ENCODE data around the gene MRPS7.

Gene MRPS7

DNA sequence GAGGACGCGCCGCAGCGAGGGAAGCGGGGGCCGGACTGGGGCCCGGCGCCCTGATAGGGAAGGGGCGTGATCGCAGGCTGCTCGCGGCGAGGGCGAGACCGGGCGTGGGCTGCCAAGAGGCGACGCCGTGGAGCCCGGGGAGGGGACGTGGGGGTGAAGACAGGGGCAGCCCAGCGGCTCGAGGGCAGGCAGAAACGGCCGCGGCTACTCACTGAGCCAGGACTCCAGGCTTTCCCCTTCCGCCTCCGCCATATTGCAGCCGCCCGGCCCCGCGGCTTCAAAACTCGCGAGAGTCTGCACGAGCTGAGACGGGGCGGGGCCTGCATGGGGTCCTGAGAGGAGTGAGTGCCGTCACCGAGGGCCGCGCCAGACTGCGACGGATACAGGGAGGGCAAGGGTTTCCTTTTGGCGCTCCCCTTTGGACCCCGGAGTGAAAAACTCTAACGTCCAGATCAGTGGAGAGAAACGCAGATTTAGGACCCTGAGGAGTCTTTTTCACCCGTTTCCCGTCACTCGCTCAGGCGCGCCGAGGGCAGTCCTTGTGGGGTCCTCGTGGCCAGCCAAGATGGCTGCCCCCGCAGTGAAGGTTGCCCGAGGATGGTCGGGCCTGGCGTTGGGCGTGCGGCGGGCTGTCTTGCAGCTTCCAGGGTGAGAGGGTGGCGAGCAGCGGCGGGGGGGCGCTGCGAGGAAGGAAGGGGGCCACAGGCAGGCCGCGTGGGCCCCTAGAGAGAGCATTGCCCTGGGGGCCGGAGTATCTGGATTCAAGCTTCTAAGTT, at the start of gene MRPS7, which contains the start of gene GGA3:
TSS of gene MRPS7 (plus strand) at position 544 of the 776 bp plus-strand sequence. CDS start at position 566, 22 bp downstream.
TSS of gene GGA3 (minus strand) at position 271 of the 776 bp plus-strand sequence. CDS start at position 252, 19 bp downstream.
- DNase-seq (ENCODE audit: low spot score) = peak; percentile 99

DNA sequence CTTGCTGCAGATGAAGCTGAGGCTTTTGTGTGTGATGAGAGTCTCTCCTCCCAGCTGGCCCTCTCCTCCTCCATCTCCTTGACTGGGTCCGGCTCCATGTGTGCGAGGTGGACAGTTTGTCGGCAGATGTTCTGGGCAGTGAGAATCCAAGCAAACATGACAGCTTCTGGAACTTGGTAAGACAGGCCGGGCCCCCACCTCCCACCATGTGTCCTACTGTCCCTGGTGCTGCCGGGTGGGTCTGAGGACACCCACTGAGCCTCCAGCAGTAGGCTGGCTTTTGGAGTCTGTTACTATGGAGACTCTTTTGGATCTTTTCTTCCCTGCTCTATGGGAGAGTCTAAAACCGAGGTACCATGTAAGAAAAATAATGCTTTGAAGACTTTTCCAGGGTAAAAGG, 43.5 kb upstream of the MRPS7 start:
- DNase-seq (ENCODE audit: low spot score) = no peak

DNA sequence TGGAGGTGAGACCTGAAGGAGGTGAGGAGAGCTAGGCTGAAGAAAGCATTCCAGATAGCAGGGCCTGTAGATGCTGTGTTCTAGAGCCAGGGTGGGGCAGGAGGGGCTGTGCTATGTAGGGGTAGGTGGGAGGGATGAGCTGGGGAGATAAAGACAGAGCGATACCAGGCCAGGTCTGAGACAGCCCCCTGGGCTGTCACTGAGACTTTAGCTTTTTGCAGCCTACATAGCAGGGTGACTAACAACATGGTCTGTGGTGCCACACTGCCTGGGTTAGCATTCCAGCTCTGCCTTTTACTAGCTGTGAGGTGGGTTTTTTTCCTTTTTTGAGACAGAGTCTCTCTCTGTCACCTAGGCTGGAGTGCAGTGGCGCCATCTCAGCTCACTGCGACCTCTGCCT, 41.9 kb upstream of the MRPS7 start:
- no peak for DNase-seq (ENCODE audit: low spot score)

DNA sequence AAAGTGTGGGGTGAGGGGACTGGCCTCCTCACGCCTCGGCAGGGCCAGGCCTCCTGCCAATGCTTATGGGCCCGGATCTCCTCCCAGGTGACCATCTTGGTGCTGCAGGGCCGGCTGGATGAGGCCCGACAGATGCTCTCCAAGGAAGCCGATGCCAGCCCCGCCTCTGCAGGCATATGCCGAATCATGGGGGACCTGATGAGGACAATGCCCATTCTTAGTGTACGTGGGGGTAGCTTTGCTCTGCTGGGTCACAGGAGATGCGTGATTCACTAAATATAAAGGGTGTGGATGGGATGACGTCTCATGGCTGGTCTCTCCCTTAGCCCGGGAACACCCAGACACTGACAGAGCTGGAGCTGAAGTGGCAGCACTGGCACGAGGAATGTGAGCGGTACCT, 36.7 kb upstream of the MRPS7 start:
- DNase-seq (ENCODE audit: low spot score) = no peak

DNA sequence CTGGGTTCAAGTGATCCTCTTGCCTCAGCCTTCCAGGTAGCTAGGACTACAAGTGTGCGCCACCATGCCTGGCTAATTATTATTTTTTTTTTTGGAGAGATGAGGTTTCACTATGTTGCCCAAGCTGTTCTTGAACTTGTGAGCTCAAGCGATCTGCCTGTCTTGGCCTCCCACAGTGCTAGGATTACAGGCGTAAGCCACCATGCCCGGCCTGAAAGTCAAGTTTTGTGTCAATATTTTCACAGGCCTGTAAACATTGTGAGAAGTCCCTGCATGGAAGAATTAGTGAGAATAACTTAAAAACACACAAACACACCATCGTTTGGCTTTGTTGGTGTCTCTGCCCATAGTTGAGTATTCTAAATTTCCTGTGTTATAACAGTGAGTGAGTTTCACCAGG, 34.0 kb upstream of the MRPS7 start:
- no peak for DNase-seq (ENCODE audit: low spot score)

DNA sequence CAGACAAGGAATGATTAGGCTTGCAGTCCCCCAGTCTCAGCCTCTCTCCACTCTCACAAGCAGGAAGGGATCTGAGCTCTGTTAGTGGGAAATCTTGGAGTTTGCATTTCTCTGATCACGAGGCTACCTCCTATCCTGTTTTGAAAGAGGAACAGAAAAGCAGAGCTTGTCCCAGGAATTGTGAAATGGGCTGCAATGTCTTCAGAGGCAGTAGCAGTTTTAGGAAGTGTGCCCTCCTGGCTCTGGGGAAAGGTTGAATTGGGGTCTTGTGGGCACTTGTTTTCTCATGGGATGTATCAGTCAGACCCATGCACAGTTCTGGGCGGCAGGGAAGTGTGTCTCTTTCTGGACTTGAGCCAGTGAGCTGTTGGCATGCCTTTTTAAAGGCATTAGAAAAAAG, 33.4 kb upstream of the MRPS7 start:
- DNase-seq (ENCODE audit: low spot score) = no peak

DNA sequence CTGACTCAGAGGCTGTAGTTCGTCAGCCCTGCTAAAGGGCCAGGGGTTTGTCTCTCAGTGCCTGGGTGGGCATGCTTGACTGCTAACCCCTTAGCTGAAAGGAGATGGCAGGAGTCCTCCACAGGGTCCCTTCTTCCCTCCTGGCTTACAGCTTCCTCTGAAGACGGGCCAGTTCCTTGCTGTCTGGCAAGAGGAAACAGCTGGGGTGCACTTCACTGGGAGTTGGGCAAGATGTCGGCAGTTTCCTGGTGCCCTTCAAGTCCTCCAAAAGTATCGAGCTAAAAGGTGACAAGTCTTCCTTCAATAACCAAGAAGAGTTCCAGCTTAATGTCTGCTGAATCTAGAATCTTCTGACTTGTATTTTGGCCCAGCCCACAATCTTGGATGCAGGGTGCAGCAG, 32.8 kb upstream of the MRPS7 start:
- no peak for DNase-seq (ENCODE audit: low spot score)

DNA sequence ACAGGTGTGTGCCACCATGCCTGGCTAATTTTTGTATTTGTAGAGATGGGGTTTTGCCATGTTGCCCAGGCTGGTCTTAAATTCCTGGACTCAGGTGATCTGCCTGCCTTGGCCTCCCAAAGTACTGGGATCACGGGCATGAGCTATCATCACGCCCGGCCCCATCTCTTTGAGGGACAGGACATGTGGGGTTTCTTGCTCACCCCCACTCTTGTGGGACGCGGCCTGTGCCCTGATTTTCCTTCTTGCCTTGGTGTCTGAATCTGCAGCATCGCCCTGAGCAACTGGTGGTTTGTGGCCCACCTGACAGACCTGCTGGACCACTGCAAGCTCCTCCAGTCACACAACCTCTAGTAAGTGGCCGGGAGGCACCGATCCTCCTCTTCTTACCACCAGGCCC, 30.6 kb upstream of the MRPS7 start:
- DNase-seq (ENCODE audit: low spot score) = no peak

DNA sequence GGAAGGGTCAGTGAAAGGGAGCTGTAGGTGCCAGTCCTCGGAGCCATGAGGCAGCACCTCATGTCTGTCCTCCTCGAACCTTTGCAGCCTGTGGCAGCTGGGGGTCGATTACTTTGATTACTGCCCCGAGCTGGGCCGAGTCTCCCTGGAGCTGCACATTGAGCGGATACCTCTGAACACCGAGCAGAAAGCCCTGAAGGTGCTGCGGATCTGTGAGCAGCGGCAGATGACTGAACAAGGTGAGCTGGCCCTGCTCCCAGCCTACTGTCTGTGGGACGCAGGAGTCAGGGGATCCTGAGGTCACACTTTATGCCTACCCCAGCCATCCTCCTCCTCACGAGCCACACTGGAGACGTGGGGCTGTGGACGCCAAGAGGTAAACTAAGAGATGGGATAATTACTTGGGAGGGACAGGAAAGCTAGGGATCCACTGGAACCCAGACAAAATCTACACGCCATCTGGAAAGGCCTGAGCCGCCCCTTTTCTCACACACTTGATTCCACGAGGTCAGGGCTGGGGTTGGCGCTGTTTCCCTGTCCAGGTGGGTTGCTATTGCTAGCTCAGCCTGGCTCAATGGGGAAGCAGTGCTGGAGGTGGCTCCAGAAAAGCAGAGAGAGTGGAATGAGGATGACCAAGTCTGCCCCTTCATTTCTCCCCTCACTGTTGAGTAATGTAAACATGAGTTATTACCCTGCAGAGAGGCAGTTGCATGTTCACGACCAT, 29.8 kb upstream of the MRPS7 start:
- DNase-seq (ENCODE audit: low spot score) = no peak

DNA sequence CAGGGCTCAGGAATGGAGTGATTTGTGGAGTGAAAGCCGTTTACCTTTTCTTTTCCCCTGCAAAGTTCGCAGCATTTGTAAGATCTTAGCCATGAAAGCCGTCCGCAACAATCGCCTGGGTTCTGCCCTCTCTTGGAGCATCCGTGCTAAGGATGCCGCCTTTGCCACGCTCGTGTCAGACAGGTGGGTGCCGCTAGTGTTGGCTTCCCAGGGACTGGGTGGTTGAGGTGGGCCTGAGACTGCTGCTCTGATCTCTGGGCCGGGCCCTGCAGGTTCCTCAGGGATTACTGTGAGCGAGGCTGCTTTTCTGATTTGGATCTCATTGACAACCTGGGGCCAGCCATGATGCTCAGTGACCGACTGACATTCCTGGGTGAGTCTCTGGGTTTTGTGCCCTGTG, 28.9 kb upstream of the MRPS7 start:
- no peak for DNase-seq (ENCODE audit: low spot score)

DNA sequence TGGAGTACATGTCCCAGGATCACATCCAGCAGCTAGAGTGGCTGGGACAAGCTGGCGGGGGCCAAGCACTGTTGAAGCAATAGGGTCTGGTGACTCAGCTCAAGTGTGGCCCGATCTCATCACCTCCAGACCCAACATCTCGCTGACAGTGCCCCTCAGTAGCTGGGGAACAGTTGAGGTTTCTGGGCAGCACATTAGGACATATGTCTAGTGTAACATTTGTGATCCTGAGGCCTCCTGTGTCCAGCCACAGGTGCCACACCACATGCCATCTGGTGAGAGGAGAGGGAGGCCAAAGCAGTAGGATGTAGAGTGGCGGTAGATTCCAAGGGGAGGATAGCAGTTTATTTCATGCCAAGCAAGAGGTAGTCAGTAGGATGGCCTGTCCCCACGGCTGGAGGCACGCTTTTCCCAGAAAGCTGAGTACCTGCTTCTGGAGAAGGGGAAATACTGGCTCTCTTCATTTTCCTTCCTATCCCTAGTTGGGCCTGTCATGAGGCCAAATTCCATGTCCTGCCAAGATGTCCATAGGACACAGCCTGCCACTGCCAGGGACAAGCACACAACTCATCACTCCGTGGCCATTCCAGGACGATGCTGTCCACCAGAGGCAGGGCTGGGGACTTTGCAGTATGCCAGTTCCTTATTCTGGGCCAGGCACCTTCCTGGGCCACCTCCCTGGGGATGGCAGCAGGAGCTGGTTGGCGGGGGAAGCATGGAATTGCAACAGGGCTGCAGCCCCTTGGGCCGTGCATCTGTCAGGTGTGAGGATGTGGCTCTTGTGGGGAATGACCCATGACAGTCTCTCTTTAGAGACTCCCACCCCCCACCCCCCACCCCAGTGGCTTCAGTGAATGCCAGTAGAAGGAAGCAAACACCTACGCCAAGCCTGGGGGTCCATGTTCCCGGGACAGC, 24.3 kb upstream of the MRPS7 start:
- no peak for DNase-seq (ENCODE audit: low spot score)

DNA sequence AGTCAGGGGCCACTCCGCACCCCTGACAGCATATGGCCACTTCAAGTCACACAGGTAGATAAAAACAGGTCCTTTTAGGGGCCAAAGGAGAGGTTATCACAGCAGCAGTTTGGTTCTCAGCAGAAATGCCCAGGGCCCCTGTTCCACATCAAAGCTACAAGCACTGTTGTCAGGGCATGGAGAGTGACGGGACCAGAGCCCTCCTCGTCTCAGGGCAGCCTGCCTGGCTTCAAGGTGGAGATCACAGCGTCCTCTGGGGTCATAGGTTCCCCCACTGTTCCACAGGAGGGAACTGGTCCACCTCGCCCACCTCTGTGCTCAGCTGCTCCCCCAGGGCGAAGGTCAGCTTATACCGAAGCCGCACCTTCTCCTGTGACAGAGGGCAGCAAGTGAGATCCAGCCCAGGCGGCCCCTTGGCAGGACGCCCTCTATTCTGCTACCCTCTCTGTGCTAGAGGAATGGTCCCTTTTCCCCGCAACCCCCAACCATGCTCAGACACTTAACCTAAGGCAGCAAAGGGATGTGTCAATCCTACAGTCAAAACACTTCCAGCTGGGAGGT, 23.6 kb upstream of the MRPS7 start:
- no peak for DNase-seq (ENCODE audit: low spot score)

DNA sequence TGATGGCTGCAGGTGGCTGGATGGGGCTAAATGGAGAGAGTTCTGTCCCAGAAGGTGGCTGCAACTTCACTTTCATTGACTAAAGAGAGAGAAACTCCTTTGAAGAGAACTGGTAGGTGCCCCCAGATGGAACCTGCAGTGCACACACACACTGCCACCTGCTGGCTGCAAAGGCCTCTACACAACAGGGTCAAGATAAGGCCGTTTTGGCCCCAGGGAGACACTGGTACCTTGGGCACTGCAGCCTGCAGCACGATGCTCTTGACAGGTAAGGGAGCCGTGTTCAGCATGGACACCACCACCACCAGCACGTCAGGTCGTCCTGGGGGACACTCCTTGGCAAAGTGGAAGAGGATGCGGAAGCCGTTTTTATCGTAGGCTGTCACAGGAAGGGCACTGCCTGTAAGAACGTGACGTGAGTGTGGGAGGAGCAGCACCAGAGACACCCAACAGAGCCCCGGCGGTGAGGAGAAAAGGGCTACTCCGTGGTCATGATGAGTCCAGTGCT, 22.9 kb upstream of the MRPS7 start:
- peak; percentile 92 for DNase-seq (ENCODE audit: low spot score)

DNA sequence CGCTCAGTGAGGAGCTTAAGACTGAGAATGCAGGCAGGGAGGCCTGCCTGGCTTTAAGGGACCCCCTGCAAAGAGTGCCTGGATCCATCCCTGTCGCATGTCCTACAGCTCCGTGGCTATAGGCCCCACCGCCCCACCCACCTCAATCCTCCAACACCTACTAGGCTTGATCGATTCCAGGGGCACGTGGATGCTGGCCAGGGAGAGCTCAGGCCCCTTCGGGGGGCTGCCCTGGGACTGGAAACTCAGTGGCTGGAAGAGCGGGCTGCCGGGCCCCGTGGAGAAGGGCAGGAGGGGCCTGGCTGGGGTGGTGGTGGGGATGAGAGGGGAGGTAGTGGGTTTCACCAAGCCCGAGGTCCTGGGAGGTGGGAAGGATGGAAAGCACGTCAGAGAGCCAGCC, 22.5 kb upstream of the MRPS7 start:
- no peak for DNase-seq (ENCODE audit: low spot score)

DNA sequence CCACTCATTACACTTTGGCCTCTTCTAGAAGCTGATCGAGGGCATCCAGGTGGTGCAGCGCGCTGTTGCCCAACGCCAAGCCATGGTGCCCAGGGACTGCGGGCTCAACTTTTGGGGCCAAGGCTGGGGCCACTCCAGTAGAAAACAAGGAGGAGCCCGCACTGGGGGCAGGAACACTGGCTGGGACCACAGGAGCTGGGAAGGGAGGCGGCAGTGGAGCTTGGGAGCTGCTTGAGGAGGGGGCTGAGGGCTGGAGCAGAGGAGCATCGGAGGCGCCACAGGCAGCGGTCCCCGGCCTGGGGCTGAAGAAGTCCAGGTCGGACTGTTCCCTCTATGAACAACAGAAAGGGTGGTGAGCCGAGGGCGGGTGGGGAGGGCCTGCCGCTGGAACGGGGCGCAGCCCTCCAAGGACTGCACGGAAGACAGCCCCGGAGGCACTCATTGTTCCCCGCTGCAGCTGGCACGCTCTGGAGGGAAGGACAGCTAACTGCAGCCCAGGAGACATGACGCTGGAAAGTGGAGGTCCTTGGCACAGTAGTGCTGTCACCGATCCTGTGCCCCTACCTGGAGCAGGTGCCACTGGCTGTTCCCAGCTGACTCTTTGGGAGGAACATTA, 21.8 kb upstream of the MRPS7 start:
- DNase-seq (ENCODE audit: low spot score) = no peak

DNA sequence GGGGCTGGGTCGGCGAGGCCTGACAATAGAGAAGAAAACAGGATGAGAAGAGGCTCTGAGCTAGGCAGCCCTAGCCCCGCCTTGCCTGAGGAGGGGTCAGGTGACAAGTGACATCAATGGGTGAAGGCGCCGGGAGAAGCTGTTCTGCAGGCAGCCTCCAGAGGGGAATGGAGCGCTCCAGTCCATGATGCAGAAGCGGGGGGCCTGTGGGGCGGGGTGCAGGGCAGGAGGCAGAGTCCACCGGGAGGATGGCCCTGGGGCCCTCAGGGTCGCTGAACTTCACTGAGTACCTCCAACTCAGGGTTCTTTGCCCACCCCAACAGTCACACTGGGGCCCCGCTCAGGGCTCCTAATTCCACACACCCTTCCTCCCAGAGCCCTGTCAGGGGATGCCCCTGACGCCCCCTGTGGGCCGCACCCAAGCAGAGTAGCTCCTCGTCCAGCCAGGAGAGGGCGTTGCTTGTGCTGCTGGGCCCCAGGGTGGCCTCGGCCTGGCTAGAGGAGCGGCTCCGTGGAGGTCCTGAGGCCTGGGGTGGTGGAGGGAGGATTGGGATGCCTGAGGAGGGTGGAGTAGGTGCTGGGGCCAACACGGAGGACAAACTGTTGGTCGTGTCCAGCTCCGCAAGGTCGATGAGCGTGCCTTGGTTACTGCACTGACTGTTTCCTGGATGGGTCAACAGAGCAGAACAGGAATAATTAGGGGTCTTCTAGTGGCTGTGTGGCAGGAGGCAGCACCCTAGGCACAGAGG, 21.1 kb upstream of the MRPS7 start:
- DNase-seq (ENCODE audit: low spot score) = peak; percentile 90

DNA sequence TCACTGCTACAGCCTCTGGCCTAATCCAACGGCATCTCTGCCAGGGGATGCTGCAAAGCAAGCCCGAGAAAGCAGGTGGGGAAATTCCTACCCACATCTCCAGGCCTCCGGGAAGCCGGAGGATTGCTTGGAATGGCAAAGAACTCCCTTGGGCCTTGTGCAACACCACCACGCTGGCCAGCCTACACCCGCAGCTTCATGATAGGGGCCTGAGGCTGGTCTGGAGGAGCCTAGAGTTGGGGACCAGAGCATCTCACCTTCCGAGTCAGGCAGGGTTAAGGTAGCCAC, 20.6 kb upstream of the MRPS7 start:
- no peak for DNase-seq (ENCODE audit: low spot score)

DNA sequence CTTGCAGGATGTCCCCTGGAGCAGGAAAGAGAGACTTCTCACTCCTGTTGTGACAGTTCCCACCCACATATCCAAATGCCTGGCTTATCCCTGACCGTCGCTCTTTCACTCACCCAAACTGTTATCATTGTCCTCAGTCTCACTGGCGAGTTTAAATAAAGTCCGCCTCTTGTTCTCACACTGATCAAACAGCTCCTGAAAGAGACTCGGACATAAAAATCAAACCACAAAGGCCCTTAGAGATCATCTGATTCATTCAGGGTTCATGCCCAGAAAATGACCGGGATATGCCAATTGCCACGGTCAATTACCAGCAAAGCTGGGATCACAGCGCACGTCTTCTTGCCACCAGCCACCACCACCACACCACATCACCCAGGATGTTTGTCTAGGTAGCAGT, 20.2 kb upstream of the MRPS7 start:
- no peak for DNase-seq (ENCODE audit: low spot score)

DNA sequence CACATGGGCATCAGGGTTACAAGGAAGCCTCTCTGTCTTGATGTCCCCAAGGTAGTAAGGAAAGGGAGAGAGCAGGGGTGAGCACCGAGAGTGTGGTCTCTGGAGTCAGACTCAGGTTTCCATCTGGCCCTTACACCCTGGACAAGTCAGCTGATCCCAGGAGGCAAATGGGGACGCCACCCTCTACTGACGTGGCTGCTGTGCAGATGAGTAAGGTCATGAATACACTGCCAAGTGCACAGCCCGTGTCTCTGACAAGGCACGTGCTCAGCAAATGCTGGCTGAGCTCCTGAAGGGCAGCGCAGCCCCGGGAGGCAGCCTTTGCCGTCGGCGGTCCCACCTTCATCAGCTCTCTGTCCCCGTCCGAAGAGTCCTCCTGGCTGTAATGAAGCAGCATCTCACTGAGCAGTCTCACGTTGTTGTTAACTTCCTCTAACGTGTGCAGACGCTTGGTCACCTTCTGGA, 19.7 kb upstream of the MRPS7 start:
- DNase-seq (ENCODE audit: low spot score) = no peak

DNA sequence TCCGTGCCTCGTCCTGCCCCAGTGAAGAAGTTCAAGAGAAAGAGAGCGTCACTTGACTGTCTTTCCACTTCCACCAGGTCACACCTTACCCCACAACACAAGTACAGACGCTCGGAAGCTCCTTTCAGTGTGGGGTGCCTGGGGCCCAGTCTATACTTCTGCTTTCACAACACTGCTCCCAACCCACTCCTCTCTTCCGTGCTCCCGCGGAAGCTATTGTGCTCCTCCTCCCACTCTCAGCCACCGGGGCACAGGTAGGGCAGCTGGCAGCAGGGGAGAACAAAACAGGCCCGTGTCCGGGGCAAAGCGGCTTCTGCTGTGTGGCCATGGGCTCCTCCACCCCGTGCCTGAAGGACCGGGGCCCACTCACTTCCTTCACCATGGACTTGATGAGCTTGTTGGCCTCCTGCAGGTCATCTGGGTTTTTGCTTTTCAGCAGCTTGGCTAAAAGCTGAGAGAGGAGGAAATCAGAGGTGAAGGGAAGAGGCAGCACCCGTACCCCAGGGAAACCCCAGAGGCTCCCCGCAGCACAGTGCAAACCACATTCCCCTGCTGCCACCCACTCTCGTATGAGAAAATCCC, 19.1 kb upstream of the MRPS7 start:
- no peak for DNase-seq (ENCODE audit: low spot score)

Data from D341Med (cell line).